Right cardiac atrium (tissue), 5 donors: Measurements from ENCODE around the gene FCGBP. TPM values are rescaled to one million over a fixed set of nuclear protein-coding genes. Genes with fewer than 3 reads are reported as not detected.

Source experiments
- ATAC-seq, 2 donors: fragments of 200-7000 bp; cut with Tn5 transposase; one replicate each; pipeline versions ENCODE4 v1.8.0 to v1.9.1; 2020; ENCODE audit warnings: moderate library complexity in 2 of 2, mild to moderate bottlenecking in 1 of 2
- DNase-seq, 3 donors: peaks; one replicate each; pipeline ENCODE4 v3.0.0-alpha.2; 2020
- H3K27ac ChIP-seq: one replicate; pipeline ENCODE4 v1.5.1; 2013; ENCODE audit warnings: mild to moderate bottlenecking, low read length, control low read depth, moderate library complexity
- H3K27me3 ChIP-seq: one replicate; pipeline ENCODE4 v1.6.1; 2013; ENCODE audit not compliant: control insufficient read depth, insufficient read depth
- H3K4me1 ChIP-seq: one replicate; pipeline ENCODE4 v1.6.1; 2013; ENCODE audit warnings: low read length; ENCODE audit not compliant: control insufficient read depth, insufficient read depth
- H3K4me3 ChIP-seq: one replicate; pipeline ENCODE4 v1.5.1; 2013; ENCODE audit warnings: low read length, control low read depth
- H3K9me3 ChIP-seq: one replicate; pipeline ENCODE4 v1.6.1; 2013; ENCODE audit warnings: low read length; ENCODE audit not compliant: control insufficient read depth
- WGBS: extraction: QIAGEN DNeasy Blood & Tissue Kit; methylation state at CpG from one replicate; pipeline ENCODE4 v1.1.7; 2013; 5-methylcytosine and 5-hydroxymethylcytosine counted together
- intact Hi-C, 4 donors: fragments of 100-400 bp; cut with DNase I; formaldehyde crosslinking; loops; one replicate each; pipeline versions ENCODE4 v1.11.0 to v1.14.0; 2022 to 2023
- polyA plus RNA-seq: library from polyadenylated mRNA; stranded (reverse); fragments of 200-250 nt; gene quantifications from one replicate; pipeline ENCODE4 v1.2.3, GENCODE V29; 2013
- total RNA-seq, 4 donors: library from RNA; stranded (reverse); fragmentation: NEBNext Ultra II Directional; extraction: Animal tissue kit (Norgen Biotek cat#: 25700); gene quantifications; one replicate each; pipeline ENCODE4 v1.2.1, GENCODE V29; 2021
- donor health status: healthy with polysubstance abuse.
- donor health status: DM: no; HTN: yes; CAD: no.
- donor health status: DM: no; HTN: no; CAD: no.
- donor health status: DM: no; HTN: yes; CAD: no; lungs with severe emphysema.
- donor health status: DM: yes; HTN: yes; CAD: no.

Gene FCGBP
- total and polyA plus RNA-seq, 5 donors, result 2.1 to 112 (median 11.9) TPM

GRCh38 chr19:39929750-39930149 lies 4.7 kb downstream of the FCGBP start:
- no peak for ATAC-seq
- H3K27me3 ChIP-seq, result no peaks in the 10 kb centered on the region
- H3K9me3 ChIP-seq, result no peaks in the 10 kb centered on the region
- intact Hi-C loops, result no loop called here
- no peak for DNase-seq
- no peak overlapping the region for H3K4me3 ChIP-seq
- no peak overlapping the region for H3K27ac ChIP-seq
- no peaks in the 10 kb centered on the region for H3K4me1 ChIP-seq
- WGBS, result 86% methylated on average over 3 of the region's 3 CpGs

DNA sequence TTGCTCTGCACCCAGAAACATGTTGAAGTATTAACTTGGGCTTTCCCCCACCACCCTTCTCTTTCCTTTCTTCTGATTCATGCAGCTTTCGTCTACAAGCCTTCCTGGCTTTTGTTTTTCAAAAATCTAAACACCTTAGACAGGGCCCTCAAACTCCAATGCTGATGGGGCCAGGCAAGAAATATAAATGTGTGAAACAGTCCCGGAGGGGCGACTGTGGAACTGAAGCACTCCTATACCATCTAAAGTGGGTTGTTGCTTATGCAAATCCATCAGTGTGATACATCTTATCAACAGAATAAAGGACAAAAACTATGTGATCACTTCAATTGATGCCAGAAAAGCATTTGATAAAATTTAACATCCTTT lies 6.1 kb downstream of the FCGBP start:
- DNase-seq (no peak), ATAC-seq (no peak)
- Histone ChIP-seq H3K4me3 (no peak overlapping the region), H3K27me3 (no peaks in the 10 kb centered on the region), H3K4me1 (no peaks in the 10 kb centered on the region), H3K9me3 (no peaks in the 10 kb centered on the region), H3K27ac (no peak overlapping the region)
- 84% methylated on average over 3 of the region's 3 CpGs for WGBS
- intact Hi-C loops, result no loop called here

GRCh38 chr19:39927524-39928356 lies 6.7 kb downstream of the FCGBP start:
- intact Hi-C loops, result no loop called here
- no peaks in the 10 kb centered on the region for H3K9me3 ChIP-seq
- no peaks in the 10 kb centered on the region for H3K27me3 ChIP-seq
- WGBS, result 83% methylated on average over 23 of the region's 23 CpGs
- ATAC-seq (no peak), DNase-seq (no peak)
- H3K4me1 ChIP-seq, result no peaks in the 10 kb centered on the region
- no peak overlapping the region for H3K27ac ChIP-seq
- no peak overlapping the region for H3K4me3 ChIP-seq

DNA sequence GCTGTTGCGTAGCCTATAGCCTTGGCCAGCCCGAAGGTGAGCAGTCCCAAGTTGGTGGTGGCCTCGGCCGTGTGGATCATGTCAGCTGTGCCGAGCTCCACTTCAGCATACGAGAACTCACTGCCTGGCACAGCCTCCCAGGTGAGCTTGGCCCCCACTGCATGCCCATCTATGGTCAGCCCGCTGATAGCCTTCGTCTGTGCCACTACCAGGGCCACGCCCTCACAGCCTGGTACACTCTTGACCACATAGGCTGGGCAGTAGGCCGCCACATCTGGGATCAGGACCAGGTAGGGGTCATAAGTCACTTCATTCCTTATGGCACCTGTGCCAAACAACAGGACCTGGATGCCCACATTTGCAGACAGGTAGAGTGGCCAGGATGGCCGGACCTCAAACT lies 7.4 kb downstream of the FCGBP start:
- H3K4me1 ChIP-seq, result no peaks in the 10 kb centered on the region
- H3K4me3 ChIP-seq, result no peak overlapping the region
- 93% methylated on average over 11 of the region's 11 CpGs for WGBS
- H3K9me3 ChIP-seq, result no peaks in the 10 kb centered on the region
- ATAC-seq, result no peak
- no peaks in the 10 kb centered on the region for H3K27me3 ChIP-seq
- intact Hi-C loops, result no loop called here
- H3K27ac ChIP-seq, result no peak overlapping the region
- no peak for DNase-seq

DNA sequence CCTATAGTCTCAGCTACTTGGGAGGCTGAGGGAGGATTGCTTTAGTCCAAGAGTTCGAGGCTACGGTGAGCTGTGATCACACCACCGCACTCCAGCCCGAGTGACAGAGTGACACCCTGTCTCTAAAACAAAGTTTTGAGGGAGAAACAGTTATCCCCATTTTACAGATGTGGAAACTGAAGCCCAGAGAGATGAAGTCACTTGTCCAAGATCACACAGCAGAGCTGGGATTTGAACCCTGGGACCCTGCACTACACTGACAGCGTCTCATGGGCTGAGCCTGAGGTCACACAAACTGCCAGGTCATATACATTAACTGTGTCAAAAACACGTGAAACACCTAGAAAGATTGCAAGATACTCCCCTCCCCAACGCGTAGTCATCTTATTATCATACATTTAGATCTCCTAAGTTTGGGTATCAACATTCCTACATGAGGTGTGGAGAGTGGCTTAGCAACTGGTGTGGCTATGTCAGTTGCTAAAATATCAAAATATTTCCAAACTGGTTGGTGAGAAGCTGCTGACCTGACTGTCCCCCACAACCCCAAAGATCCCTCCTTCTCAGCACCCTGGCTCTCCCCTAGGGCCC lies 8.2 kb downstream of the FCGBP start:
- DNase-seq (no peak), ATAC-seq (no peak)
- intact Hi-C loops, result no loop called here
- Histone ChIP-seq H3K9me3 (no peaks in the 10 kb centered on the region), H3K27ac (no peak overlapping the region), H3K4me3 (no peak overlapping the region), H3K4me1 (no peaks in the 10 kb centered on the region), H3K27me3 (no peaks in the 10 kb centered on the region)
- WGBS, result 89% methylated on average over 8 of the region's 8 CpGs

DNA sequence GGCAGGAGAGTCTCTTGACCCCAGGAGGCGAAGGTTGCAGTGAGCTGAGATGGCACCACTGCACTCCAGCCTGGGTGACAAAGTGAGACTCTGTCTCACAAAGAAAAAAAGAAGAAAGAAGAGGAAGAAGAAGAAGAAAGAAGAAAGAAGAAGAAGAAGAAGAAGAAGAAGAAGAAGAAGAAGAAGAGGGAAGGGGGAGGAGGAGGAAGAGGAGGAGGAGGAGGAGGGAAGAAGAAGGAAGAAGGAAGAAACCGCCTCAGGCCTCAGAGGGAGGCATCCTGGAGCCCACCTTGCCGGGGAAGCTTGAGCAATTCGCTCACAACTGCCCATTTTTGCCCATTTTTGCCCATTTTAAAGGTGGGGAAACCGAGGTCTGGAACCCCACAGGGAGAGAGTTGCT lies 9.5 kb downstream of the FCGBP start:
- ATAC-seq (no peak), DNase-seq (no peak)
- Histone ChIP-seq H3K9me3 (no peaks in the 10 kb centered on the region), H3K27ac (no peak overlapping the region), H3K4me1 (no peaks in the 10 kb centered on the region), H3K4me3 (no peak overlapping the region), H3K27me3 (no peaks in the 10 kb centered on the region)
- intact Hi-C loops, result no loop called here
- 77% methylated on average over 5 of the region's 5 CpGs for WGBS

GRCh38 chr19:39924389-39924788 lies 10.0 kb downstream of the FCGBP start:
- no peak overlapping the region for H3K4me3 ChIP-seq
- no peaks in the 10 kb centered on the region for H3K4me1 ChIP-seq
- H3K9me3 ChIP-seq, result no peaks in the 10 kb centered on the region
- DNase-seq (no peak), ATAC-seq (no peak)
- WGBS, result 96% methylated on average over 37 of the region's 37 CpGs
- H3K27me3 ChIP-seq, result no peaks in the 10 kb centered on the region
- no peak overlapping the region for H3K27ac ChIP-seq
- intact Hi-C loops, result no loop called here

DNA sequence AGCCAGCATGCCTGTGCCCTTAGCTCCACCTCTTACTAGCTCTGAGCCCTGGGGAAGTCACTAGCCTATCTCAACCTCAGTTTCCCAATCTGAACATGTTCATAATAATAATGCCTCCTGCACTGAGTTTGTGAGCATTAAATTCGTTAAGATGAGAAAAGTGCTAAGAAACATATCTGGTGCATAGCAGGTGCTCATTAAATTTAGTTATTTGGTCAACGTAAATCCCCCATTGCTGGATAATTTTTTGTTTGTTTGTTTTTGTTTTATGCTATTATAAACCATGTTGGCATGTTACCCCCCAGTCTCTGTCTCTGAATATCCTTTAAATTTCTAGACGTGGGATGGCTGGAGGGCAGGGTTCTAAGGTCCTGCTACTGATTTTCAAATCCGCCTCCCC lies 10.6 kb downstream of the FCGBP start:
- DNase-seq (no peak), ATAC-seq (no peak)
- no peak overlapping the region for H3K27ac ChIP-seq
- no peaks in the 10 kb centered on the region for H3K4me1 ChIP-seq
- intact Hi-C loops, result no loop called here
- 79% methylated on average over 4 of the region's 4 CpGs for WGBS
- H3K27me3 ChIP-seq, result no peaks in the 10 kb centered on the region
- no peak overlapping the region for H3K4me3 ChIP-seq
- H3K9me3 ChIP-seq, result no peaks in the 10 kb centered on the region

DNA sequence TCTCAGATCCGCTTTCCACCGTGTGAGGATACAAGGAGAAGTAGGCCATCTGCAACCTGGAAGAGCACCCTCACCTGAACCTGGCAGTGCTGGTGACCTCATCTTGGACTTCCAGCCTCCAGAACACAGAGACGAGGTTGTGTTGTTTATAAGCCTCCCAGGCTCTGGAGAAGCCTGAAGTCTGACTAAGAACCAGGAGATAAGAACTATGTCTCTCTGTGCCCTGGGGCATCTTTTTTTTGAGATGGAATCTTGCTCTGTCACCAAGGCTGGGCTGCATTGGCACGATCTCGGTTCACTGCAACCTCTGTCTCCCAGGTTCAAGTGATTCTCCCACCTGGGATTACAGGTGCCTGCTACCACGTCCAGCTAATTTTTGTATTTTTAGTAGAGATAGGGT lies 14.5 kb downstream of the FCGBP start:
- DNase-seq (no peak), ATAC-seq (no peak)
- H3K27ac ChIP-seq, result no peak overlapping the region
- H3K27me3 ChIP-seq, result no peaks in the 10 kb centered on the region
- no peaks in the 10 kb centered on the region for H3K9me3 ChIP-seq
- 84% methylated on average over 6 of the region's 6 CpGs for WGBS
- no peak overlapping the region for H3K4me3 ChIP-seq
- H3K4me1 ChIP-seq, result no peaks in the 10 kb centered on the region
- intact Hi-C loops, result no loop called here

DNA sequence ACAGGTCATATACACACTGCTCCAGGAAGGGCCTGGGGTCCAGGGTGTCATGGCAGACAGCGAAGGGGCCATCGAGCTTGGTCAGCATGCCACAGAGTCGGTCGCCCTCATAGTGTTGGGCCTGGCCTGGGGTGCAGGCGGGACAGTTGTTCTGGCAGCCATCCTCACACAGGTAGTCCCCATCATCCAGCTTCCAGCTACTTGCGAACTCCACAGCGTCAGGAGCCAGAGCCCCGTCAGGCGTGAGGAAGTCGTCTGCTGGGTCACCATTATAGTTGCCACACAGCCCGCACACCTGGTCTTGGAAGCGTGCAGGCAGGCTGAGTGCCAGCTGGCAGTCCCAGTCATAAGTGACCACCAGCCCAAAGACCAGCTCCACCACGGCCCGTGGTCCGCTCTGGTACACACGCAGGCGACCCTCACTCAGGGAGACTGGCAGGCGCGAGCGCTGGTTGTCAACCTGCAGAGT lies 16.2 kb downstream of the FCGBP start:
- H3K9me3 ChIP-seq, result no peaks in the 10 kb centered on the region
- no peaks in the 10 kb centered on the region for H3K27me3 ChIP-seq
- DNase-seq (no peak), ATAC-seq (no peak)
- H3K27ac ChIP-seq, result no peak overlapping the region
- H3K4me1 ChIP-seq, result no peaks in the 10 kb centered on the region
- H3K4me3 ChIP-seq, result no peak overlapping the region
- intact Hi-C loops, result no loop called here
- WGBS, result 90% methylated on average over 20 of the region's 20 CpGs

GRCh38 chr19:39917561-39918182 lies 16.8 kb downstream of the FCGBP start:
- intact Hi-C loops, result no loop called here
- no peak for ATAC-seq
- H3K27ac ChIP-seq, result no peak overlapping the region

More at GRCh38 chr19:39917561-39918182, 16.8 kb downstream of the FCGBP start:
- WGBS, result 82% methylated on average over 9 of the region's 9 CpGs
- no peak overlapping the region for H3K4me3 ChIP-seq
- no peaks in the 10 kb centered on the region for H3K9me3 ChIP-seq
- H3K27me3 ChIP-seq, result no peaks in the 10 kb centered on the region
- no peaks in the 10 kb centered on the region for H3K4me1 ChIP-seq
- DNase-seq, result no peak
